GDM1 (cell line): ENCODE data around the gene SPOCK1.

Experiments
- DNase-seq: peaks from one replicate; lab custom pipeline; 2025; lab: John Stamatoyannopoulos, UW

Gene SPOCK1

GRCh38 chr5:137070521-137070920 is 428.6 kb downstream of the SPOCK1 start:
- DNase-seq, result no peak

DNA sequence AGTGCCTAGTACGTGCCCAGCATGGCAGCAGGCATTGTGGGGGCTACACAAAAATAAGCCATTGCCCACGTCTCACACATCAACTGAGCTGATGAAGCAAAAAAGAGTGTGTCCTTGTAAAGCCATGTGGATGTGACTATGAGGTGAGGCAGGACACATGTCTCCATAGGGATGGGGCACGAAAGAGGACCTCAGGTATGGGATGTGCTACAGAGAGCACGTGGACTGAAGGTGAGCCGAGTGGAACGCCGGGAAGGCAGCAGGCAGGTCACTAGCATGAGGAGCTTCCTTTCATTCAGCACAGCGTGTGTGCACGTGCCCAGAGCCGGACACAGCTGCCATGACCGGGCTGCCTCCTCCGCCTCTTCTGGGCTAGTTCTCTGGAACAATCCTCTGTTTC is 429.8 kb downstream of the SPOCK1 start:
- DNase-seq, result no peak

GRCh38 chr5:137061382-137061781 is 437.7 kb downstream of the SPOCK1 start:
- DNase-seq, result no peak

DNA sequence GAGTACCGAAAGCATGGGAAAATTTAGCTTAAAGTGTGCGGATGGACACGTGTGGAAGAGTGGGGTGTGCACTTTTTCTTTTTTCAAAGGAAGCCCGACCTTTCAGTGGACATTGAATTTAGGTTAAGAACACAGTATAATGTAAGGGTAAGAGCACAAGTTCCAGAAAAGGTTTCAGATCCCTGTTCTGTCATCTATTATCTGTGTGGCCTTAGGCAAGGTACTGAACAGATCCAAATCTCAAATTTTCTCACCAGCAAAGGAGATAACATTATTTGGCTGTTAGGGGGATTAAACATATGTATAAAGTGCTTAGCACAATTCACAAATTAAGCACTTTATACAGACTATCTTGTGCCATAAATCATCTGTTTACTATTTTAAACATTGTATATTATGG is 441.0 kb downstream of the SPOCK1 start:
- DNase-seq, result no peak

DNA sequence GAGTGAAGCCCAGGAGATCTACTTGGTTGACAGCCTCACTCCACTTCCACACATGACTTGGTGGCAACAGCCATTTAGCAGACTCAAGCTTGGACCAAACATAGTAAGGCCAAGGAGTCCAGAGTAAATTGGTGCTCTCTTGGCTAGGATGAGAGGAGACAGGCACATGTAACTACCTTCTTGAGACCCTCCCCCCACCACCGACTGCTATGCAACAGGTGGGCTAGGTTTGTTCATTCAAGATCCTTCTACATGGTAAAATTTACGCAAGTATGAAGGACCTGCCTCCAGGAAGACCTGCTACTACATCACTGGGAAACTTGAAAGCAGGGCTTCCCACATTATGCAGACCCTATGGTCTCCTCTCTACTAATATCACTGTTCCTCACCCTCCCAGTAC is 442.4 kb downstream of the SPOCK1 start:
- no peak for DNase-seq

DNA sequence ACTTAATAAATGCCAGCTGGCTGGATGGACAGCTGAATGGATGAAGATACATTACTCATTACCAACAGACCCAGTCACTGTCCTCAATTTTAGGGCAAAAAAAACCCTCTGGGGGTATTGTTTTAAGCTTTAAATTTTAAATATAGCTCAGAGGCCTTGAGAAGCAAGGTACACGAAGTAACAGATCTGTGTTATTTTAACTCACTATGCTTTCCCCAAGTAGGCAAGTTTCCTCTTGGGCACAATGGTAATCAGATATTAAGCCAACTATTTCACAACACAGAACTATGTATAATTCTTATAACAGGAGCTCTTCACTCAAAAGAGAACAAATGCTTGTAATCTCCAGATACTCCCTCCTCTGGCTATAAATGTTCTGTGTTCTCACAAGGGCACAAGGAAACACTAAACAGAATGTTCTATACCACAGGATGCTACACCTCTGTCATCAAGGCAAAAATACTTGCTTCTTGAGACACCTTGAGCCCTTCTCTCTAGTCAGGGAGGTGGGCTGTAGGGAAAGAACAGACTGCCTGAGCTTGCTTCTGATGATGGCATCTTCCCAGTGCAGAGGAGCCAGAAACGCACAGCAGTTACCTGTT is 443.8 kb downstream of the SPOCK1 start:
- DNase-seq, result no peak

DNA sequence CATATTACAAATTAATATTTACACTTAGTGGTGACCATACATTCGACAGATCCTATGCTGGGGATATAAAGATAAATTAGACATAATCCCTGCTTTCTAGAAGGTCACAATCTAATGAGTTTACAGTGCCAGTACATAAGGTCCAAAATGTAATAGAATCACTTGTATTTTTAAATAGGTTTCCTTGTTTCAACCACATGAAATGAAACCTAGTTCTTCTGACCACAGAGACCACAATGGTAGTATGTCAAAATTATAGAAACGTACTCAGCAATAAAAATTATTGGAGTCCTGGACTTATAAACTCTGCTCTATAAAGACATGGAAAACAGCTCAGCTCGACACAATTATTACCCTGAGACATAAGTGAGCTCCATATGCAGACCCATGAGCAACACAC is 444.3 kb downstream of the SPOCK1 start:
- DNase-seq, result no peak

DNA sequence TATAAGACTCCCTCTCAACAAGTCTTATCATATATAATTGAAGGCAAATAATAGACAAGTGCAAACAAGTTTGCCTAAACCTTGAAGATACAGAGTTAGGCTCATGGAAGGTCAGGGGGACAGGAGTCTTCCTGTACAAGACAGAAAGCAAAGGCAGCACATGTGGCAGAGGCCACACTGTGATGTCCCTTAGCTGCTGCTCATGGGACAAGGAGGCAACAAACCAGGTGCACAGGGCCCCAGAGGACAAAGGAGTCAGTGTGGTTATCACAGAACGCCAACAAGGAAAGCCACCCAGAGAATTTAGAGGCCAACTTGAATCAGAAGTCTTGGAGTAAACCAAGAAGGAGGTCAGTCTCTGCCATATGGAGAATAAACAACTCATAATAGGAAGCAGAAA is 444.8 kb downstream of the SPOCK1 start:
- no peak for DNase-seq

- DNase-seq, result no peak
These were observed 448.0 kb downstream of the SPOCK1 start for GRCh38 chr5:137051161-137051560.

DNA sequence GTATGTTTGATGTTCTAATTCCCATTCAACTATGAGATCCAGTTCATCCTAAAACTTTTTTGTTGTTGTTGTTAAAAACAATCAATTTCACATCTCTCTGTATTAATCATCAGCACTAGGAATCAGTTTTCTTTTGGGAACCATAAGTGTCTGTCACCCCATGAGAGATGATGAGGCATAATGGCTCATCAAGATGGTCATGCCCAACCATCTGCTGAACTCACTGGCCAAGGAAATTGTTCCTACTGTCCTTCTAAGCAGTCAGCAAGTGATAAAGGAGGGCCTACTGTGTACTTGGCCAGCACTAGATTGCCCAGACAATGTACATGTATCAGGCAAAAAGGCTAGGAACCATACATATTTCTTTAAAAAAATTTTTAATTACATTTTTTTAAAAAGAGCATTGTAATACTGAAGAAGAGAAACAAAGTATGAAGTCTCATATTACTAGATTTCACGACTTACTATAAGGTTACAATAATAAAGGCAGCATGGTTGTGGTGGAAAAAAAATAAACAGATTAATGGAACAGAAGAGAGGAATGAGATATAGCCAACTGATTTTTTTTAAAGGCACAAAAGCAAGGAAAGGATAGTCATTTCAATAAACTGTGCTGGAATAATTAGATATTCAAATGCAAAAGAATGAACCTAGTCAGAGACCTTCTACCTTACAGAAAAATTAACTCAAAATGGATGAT is 458.3 kb downstream of the SPOCK1 start:
- DNase-seq, result no peak

DNA sequence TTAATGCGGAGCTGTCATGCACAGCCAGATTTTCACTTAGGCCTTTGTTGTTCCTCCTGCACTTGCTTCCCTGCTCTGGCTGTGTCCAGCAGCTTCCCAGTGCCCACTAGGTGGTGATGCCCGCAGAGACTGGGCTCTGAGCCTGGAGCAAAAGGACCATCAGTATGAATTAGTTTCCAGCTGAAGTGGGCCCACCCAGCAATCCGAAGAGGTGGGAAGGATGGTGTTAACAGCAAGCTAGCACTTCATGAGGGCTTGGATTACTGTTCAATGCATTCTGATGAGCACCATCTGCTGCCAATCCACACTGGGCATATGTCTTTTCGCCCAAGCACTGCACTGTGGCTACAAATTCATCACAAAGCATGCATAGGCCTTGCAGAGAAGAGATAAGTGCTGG is 459.1 kb downstream of the SPOCK1 start:
- no peak for DNase-seq

GRCh38 chr5:137037848-137038247 is 461.3 kb downstream of the SPOCK1 start:
- no peak for DNase-seq

DNA sequence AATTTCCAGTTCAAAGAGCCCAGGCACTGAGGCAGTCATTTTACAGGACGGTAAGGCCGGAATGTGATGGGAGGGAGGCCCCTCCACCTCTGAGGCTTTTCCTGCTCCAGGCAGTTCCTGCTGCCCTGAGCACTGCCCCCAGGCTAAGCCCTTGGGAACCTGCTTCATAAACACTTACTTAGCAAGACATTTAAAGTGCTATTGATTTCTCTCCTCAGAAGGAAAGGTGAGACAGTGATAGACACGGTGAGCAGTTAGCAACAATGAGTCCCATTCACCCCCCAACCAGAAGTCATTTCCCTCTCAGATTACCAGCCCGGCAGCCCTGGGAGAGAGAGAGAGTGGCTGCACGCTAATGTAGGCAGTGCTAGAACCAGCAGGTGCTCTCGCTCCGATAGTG is 462.5 kb downstream of the SPOCK1 start:
- DNase-seq, result no peak

- DNase-seq, result no peak
These were observed 463.6 kb downstream of the SPOCK1 start for GRCh38 chr5:137035480-137035878.

- DNase-seq, result no peak
These were observed 464.2 kb downstream of the SPOCK1 start for GRCh38 chr5:137034764-137035479.

- no peak for DNase-seq
These were observed 464.9 kb downstream of the SPOCK1 start for GRCh38 chr5:137034213-137034612.

DNA sequence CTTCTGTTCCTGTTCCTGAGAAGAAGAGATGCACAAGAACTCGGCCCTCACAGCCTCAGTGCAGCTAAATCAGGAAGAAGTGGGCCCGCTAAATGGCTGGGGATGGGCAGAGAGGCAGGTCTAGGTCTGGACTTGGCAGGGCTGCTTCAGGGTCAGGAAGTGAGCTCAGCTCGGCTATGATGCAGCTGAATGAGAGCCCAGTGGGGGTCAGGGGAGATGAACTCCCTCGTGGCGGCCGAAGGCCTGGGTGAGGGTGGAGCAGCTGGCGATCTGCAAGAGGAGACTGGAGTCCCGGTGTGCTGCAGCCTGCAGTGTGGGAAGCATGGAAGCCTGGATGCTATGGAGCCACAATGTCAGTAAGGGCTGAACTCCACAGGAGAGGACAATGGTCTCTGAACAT is 466.2 kb downstream of the SPOCK1 start:
- DNase-seq, result no peak

- DNase-seq, result no peak
These were observed 471.4 kb downstream of the SPOCK1 start for GRCh38 chr5:137027758-137028157.

DNA sequence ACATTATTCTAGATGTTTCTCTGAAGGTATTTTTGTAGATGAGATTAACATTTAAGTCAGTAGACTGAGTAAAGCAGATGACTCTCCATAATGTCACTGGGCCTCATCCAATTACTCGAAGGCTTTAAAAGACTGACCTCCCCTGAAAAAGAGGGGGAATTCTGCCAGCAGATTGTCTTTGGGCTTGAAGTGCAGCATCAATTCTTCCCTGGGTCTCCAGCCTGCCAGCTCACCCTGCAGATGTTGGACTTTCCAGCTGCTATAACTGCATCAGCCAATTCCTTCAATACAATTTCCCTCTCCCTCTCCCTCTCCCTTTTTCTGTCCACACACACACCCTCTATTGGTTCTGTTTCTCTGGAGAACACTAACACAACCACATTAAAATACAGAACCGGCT is 472.8 kb downstream of the SPOCK1 start:
- no peak for DNase-seq

- DNase-seq, result no peak
These were observed 475.1 kb downstream of the SPOCK1 start for GRCh38 chr5:137024044-137024443.

DNA sequence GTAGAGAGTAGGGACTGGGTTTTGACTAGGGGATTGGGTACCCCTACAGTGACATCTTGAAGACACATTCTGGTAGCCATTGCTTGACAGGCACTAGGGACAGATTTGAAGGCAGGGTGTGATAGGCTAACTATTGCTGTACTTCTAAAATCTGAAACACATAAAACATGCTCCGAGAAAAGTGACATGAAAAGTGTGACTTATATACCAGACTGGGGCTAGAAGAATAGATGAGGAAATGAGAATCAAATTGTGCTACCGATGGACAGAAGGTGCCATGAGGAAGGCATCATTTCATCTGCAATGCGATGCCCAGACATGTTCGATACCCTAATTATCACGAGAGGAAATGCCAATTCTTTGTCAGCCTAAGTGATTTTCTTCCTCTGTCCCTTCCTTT is 475.8 kb downstream of the SPOCK1 start:
- DNase-seq, result no peak

GRCh38 chr5:137022725-137023124 is 476.4 kb downstream of the SPOCK1 start:
- DNase-seq, result no peak

GRCh38 chr5:137022043-137022442 is 477.1 kb downstream of the SPOCK1 start:
- no peak for DNase-seq
